Skeletal muscle tissue (tissue), 4 donors: ENCODE measurements around the gene EXT2. TPM values are rescaled to one million over a fixed set of nuclear protein-coding genes. Genes with fewer than 3 reads are reported as not detected.

Source experiments
- H3K27ac ChIP-seq: one replicate; pipeline ENCODE4 v1.7.0; 2013; ENCODE audit warnings: mild to moderate bottlenecking, low read depth, low read length, inconsistent platforms
- H3K27me3 ChIP-seq, 3 donors: one replicate each; pipeline ENCODE4 v1.7.0; 2013; ENCODE audit warnings: low read length in 3 of 3; ENCODE audit not compliant: control insufficient read depth in 3 of 3, insufficient read depth in 3 of 3
- H3K36me3 ChIP-seq, 3 donors: one replicate each; pipeline ENCODE4 v1.7.0; 2013; ENCODE audit warnings: low read length in 3 of 3; ENCODE audit not compliant: control insufficient read depth in 3 of 3, insufficient read depth in 3 of 3
- H3K4me1 ChIP-seq, 3 donors: one replicate each; pipeline ENCODE4 v1.7.0; 2013; ENCODE audit warnings: low read length in 3 of 3, mild to moderate bottlenecking in 3 of 3; ENCODE audit not compliant: control insufficient read depth in 3 of 3, insufficient read depth in 3 of 3
- H3K4me3 ChIP-seq, 3 donors: one replicate each; pipeline ENCODE4 v1.7.0; 2013; ENCODE audit warnings: low read length in 3 of 3
- H3K9ac ChIP-seq, 3 donors: one replicate each; pipeline ENCODE4 v1.7.0; 2013; ENCODE audit warnings: low read length in 3 of 3, mild to moderate bottlenecking in 3 of 3, moderate library complexity in 2 of 3, low read depth in 1 of 3
- H3K9me3 ChIP-seq, 3 donors: one replicate each; pipeline ENCODE4 v1.7.0; 2013; ENCODE audit warnings: low read length in 3 of 3; ENCODE audit not compliant: control insufficient read depth in 3 of 3
- total RNA-seq: library from RNA; depleted of rRNA; stranded (reverse); fragments of >200 nt; gene quantifications from one replicate; pipeline ENCODE4 v1.2.3, GENCODE V29; 2014
- donor health status: Osteomylitis.

Gene EXT2
- total RNA-seq, 1 donor from 2014 or later: 106 TPM

GRCh38 chr11:44189986-44190882, 94.8 kb downstream of the EXT2 start:
- Histone ChIP-seq H3K9ac (no peak overlapping the region), H3K9me3 (peaks cover 3 to 4% (median 4%) of the 10 kb centered on the region in 3 donors), H3K27me3 (no peaks in the 10 kb centered on the region), H3K4me1 (peaks cover 0 to 4% (median 0%) of the 10 kb centered on the region in 3 donors), H3K4me3 (no peak overlapping the region), H3K27ac (no peak overlapping the region), H3K36me3 (no peaks in the 10 kb centered on the region)

- no peaks in the 10 kb centered on the region for H3K36me3 ChIP-seq
- no peak overlapping the region for H3K27ac ChIP-seq
- peaks cover 3 to 4% (median 4%) of the 10 kb centered on the region in 3 donors for H3K9me3 ChIP-seq
- H3K4me1 ChIP-seq: peaks cover 0 to 4% (median 0%) of the 10 kb centered on the region in 3 donors
- H3K27me3 ChIP-seq: no peaks in the 10 kb centered on the region
- no peak overlapping the region for H3K4me3 ChIP-seq
- no peak overlapping the region for H3K9ac ChIP-seq
Observed at GRCh38 chr11:44190883-44191230, 95.4 kb downstream of the EXT2 start.

- H3K4me3 ChIP-seq: no peak overlapping the region
- peaks cover 3 to 4% (median 4%) of the 10 kb centered on the region in 3 donors for H3K9me3 ChIP-seq
- no peaks in the 10 kb centered on the region for H3K36me3 ChIP-seq
- H3K9ac ChIP-seq: no peak overlapping the region
- H3K27ac ChIP-seq: no peak overlapping the region
- peaks cover 0 to 4% (median 0%) of the 10 kb centered on the region in 3 donors for H3K4me1 ChIP-seq
- no peaks in the 10 kb centered on the region for H3K27me3 ChIP-seq
Observed at GRCh38 chr11:44191322-44192016, 96.0 kb downstream of the EXT2 start.

GRCh38 chr11:44192017-44192385, 96.5 kb downstream of the EXT2 start:
- no peak overlapping the region for H3K9ac ChIP-seq
- H3K4me1 ChIP-seq: peaks cover 0 to 4% (median 0%) of the 10 kb centered on the region in 3 donors
- H3K27me3 ChIP-seq: no peaks in the 10 kb centered on the region
- no peak overlapping the region for H3K4me3 ChIP-seq
- peaks cover 0 to under 1% (median 0%) of the 10 kb centered on the region in 3 donors for H3K36me3 ChIP-seq
- H3K27ac ChIP-seq: no peak overlapping the region
- peaks cover 3 to 4% (median 4%) of the 10 kb centered on the region in 3 donors for H3K9me3 ChIP-seq

- peaks cover 0 to 3% (median 0%) of the 10 kb centered on the region in 3 donors for H3K36me3 ChIP-seq
- H3K27ac ChIP-seq: no peak overlapping the region
- H3K9me3 ChIP-seq: peaks cover 3 to 4% (median 4%) of the 10 kb centered on the region in 3 donors
- H3K4me1 ChIP-seq: peaks cover 0 to 4% (median 0%) of the 10 kb centered on the region in 3 donors
- H3K4me3 ChIP-seq: no peak overlapping the region
- no peaks in the 10 kb centered on the region for H3K27me3 ChIP-seq
- H3K9ac ChIP-seq: no peak overlapping the region
Observed at GRCh38 chr11:44192462-44193100, 97.1 kb downstream of the EXT2 start.

- H3K36me3 ChIP-seq: peaks cover 0 to 3% (median 2%) of the 10 kb centered on the region in 3 donors
- no peak overlapping the region for H3K4me3 ChIP-seq
- H3K4me1 ChIP-seq: peaks cover 0 to 4% (median 0%) of the 10 kb centered on the region in 3 donors
- H3K27me3 ChIP-seq: no peaks in the 10 kb centered on the region
- no peak overlapping the region for H3K27ac ChIP-seq
- peaks cover under 1 to 1% (median 1%) of the 10 kb centered on the region in 3 donors for H3K9me3 ChIP-seq
- H3K9ac ChIP-seq: no peak overlapping the region
Observed at GRCh38 chr11:44193856-44194255, 98.4 kb downstream of the EXT2 start.

- Histone ChIP-seq H3K9ac (no peak overlapping the region), H3K4me1 (peaks cover under 1 to 5% (median 1%) of the 10 kb centered on the region in 3 donors), H3K36me3 (peaks cover 0 to 6% (median 4%) of the 10 kb centered on the region in 3 donors), H3K9me3 (no peaks in the 10 kb centered on the region), H3K27ac (no peak overlapping the region), H3K27me3 (no peaks in the 10 kb centered on the region), H3K4me3 (no peak overlapping the region)
Observed at GRCh38 chr11:44198146-44198724, 102.8 kb downstream of the EXT2 start.

- Histone ChIP-seq H3K9me3 (no peaks in the 10 kb centered on the region), H3K27ac (no peak overlapping the region), H3K4me3 (no peak overlapping the region), H3K9ac (no peak overlapping the region), H3K4me1 (peaks cover 7 to 9% (median 8%) of the 10 kb centered on the region in 3 donors), H3K27me3 (no peaks in the 10 kb centered on the region), H3K36me3 (peaks cover 0 to 6% (median 4%) of the 10 kb centered on the region in 3 donors)
Observed at GRCh38 chr11:44199298-44199697, 103.8 kb downstream of the EXT2 start.

GRCh38 chr11:44199816-44200215, 104.3 kb downstream of the EXT2 start:
- Histone ChIP-seq H3K27me3 (no peaks in the 10 kb centered on the region), H3K9ac (no peak overlapping the region), H3K27ac (no peak overlapping the region), H3K36me3 (peaks cover 0 to 6% (median 4%) of the 10 kb centered on the region in 3 donors), H3K4me3 (no peak overlapping the region), H3K4me1 (peaks cover 7 to 11% (median 8%) of the 10 kb centered on the region in 3 donors), H3K9me3 (no peaks in the 10 kb centered on the region)
